Peyer's patch (tissue), 4 donors: Measurements from ENCODE around the gene WDR7. TPM values are rescaled to one million over a fixed set of nuclear protein-coding genes. Genes with fewer than 3 reads are reported as not detected.

Source experiments
- DNase-seq, 3 donors: peaks; one replicate each; pipeline ENCODE4 v3.0.0-alpha.2; 2017 to 2019
- H3K27ac ChIP-seq, 4 donors: fragments of 200-600 bp; sonication (generic); one replicate each; pipeline ENCODE4 v1.5.1; 2016 to 2019
- H3K27me3 ChIP-seq, 2 donors: fragments of 200-600 bp; sonication (generic); one replicate each; pipeline ENCODE4 v1.5.1; 2019
- H3K36me3 ChIP-seq, 3 donors: fragments of 200-600 bp; sonication (generic); one replicate each; pipeline ENCODE4 v1.5.1; 2016 to 2019
- H3K4me1 ChIP-seq, 4 donors: fragments of 200-600 bp; sonication (generic); one replicate each; pipeline ENCODE4 v1.5.1; 2016 to 2019
- H3K4me3 ChIP-seq, 4 donors: fragments of 200-600 bp; sonication (generic); 1 replicate in 3 of 4; 2 replicates in 1 of 4; pipeline ENCODE4 v1.5.1; 2016 to 2019; ENCODE audit warnings: mild to moderate bottlenecking in 1 of 4
- H3K9me3 ChIP-seq, 4 donors: fragments of 200-600 bp; sonication (generic); one replicate each; pipeline ENCODE4 v1.5.1; 2016 to 2019; ENCODE audit warnings: mild to moderate bottlenecking in 1 of 4
- CTCF ChIP-seq, 6 experiments: fragments of 450-650 bp in 4 of 6; fragments of 200-600 bp in 2 of 6; sonication (generic) in 1 of 6; IDR thresholded peaks; one replicate each; pipeline ENCODE4 v1.5.1; 2017 to 2019; ENCODE audit warnings: antibody characterized with exemption in 6 of 6, mild to moderate bottlenecking in 3 of 6, moderate library complexity in 1 of 6
- POLR2A ChIP-seq, 2 donors: fragments of 450-650 bp; IDR thresholded peaks; one replicate each; pipeline ENCODE4 v1.5.1; 2017; ENCODE audit warnings: antibody characterized with exemption in 2 of 2, mild to moderate bottlenecking in 2 of 2, moderate library complexity in 2 of 2
- total RNA-seq, 4 donors: library from RNA; depleted of rRNA; stranded (reverse); fragments of >200 nt; gene quantifications; one replicate each; pipeline ENCODE4 v1.1.0, GENCODE V29; 2016

WDR7 gene
- total RNA-seq, 4 donors from 2014 or later: 28.0 to 60.2 (median 34.4) TPM

- H3K4me3 ChIP-seq: no peak overlapping the region
- H3K4me1 ChIP-seq: peaks cover 0 to 22% (median 4%) of the 10 kb centered on the region in 4 donors
- no peaks in the 10 kb centered on the region for H3K9me3 ChIP-seq
- no peak for DNase-seq
- TF ChIP-seq POLR2A (IDR thresholded peaks at IDR 0.05) (no peak), CTCF (IDR thresholded peaks at IDR 0.05) (no peak)
- no peak overlapping the region for H3K27ac ChIP-seq
- no peaks in the 10 kb centered on the region for H3K36me3 ChIP-seq
- H3K27me3 ChIP-seq: no peaks in the 10 kb centered on the region
These were observed 397.2 kb downstream of the WDR7 start for GRCh38 chr18:57048351-57048750.

- peaks cover 0 to 22% (median 4%) of the 10 kb centered on the region in 4 donors for H3K4me1 ChIP-seq
- no peaks in the 10 kb centered on the region for H3K36me3 ChIP-seq
- H3K27me3 ChIP-seq: no peaks in the 10 kb centered on the region
- DNase-seq: no peak
- TF ChIP-seq POLR2A (IDR thresholded peaks at IDR 0.05) (no peak), CTCF (IDR thresholded peaks at IDR 0.05) (no peak)
- no peaks in the 10 kb centered on the region for H3K9me3 ChIP-seq
- H3K4me3 ChIP-seq: no peak overlapping the region
- no peak overlapping the region for H3K27ac ChIP-seq
These were observed 397.7 kb downstream of the WDR7 start for GRCh38 chr18:57048859-57049258.

DNA sequence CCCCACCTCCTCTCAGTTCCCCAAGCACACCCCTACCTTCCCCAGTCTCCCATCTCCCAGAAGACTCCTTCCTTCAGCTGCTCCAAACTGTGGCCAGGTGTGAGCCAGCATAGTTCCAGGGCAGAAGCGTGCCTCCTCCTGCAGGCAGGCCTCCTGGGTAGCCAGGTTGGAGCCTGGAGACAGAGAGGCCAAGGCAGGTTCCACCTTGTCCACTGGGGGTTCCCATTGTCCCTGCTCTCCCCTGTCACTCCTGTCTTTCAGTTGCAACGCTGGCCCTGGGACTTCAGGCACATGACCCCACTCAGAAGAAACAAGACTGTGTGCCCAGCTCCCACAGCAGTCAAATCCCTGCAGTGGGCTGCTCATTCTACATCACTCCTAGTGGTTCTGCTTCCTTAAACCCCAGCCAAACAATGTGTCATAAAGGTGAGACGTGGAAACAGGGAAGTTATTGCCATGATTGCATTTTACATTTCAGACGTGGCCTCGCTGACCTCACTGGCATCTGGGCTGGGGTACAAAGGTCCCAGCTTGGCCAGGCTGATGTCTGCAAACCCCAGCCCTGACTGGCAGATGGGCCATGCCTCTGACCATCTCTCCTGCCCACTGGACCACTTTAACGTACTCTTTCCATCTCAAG is 399.3 kb downstream of the WDR7 start:
- Histone ChIP-seq H3K27ac (peak overlapping the region in 3 of 4 donors; percentile 7 to 82 (median 42)), H3K9me3 (no peaks in the 10 kb centered on the region), H3K4me3 (no peak overlapping the region), H3K27me3 (no peaks in the 10 kb centered on the region), H3K4me1 (peaks cover 0 to 22% (median 4%) of the 10 kb centered on the region in 4 donors), H3K36me3 (no peaks in the 10 kb centered on the region)
- DNase-seq: peak in 2 of 3 donors; percentile 78
- TF ChIP-seq CTCF (IDR thresholded peaks at IDR 0.05) (peak in 2 of 6 experiments; percentile 7 to 38), POLR2A (IDR thresholded peaks at IDR 0.05) (no peak)

- Histone ChIP-seq H3K9me3 (no peaks in the 10 kb centered on the region), H3K27ac (peak overlapping the region in 3 of 4 donors; percentile 7 to 82 (median 49)), H3K27me3 (no peaks in the 10 kb centered on the region), H3K4me3 (no peak overlapping the region), H3K4me1 (peaks cover 0 to 22% (median 4%) of the 10 kb centered on the region in 4 donors), H3K36me3 (no peaks in the 10 kb centered on the region)
- no peak for TF ChIP-seq POLR2A (IDR thresholded peaks at IDR 0.05)
- no peak for TF ChIP-seq CTCF (IDR thresholded peaks at IDR 0.05)
- no peak for DNase-seq
These were observed 400.0 kb downstream of the WDR7 start for GRCh38 chr18:57051021-57051656.

DNA sequence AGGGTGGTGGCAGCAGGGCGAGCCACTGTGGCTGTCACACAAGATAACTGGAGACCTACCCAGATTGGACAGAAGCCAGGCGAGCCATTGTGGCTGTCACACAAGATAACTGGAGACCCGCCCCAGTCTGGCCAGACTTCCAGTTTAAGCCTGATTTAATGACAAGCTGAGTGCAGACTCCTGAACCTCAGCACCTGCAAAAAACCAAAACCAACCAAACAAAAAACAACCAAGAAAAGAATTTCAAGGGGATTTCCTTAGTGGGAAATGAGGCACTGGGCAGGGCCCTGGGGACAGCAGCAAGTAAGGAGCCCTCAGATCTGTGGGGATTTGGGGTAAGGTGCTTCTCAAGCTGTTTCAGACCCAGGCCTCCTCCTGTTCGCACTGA is 400.5 kb downstream of the WDR7 start:
- Histone ChIP-seq H3K9me3 (no peaks in the 10 kb centered on the region), H3K27me3 (no peaks in the 10 kb centered on the region), H3K27ac (peak overlapping the region in 3 of 4 donors; percentile 7 to 82 (median 49)), H3K4me3 (no peak overlapping the region), H3K36me3 (no peaks in the 10 kb centered on the region), H3K4me1 (peaks cover 0 to 22% (median 4%) of the 10 kb centered on the region in 4 donors)
- DNase-seq: peak in 2 of 3 donors; percentile 80 to 91
- TF ChIP-seq CTCF (IDR thresholded peaks at IDR 0.05) (no peak), POLR2A (IDR thresholded peaks at IDR 0.05) (no peak)
